H1 (cell line): ENCODE measurements around the gene SAFB. TPM values are rescaled to one million over a fixed set of nuclear protein-coding genes. Genes with fewer than 3 reads are reported as not detected.

Experiments
- CTCF ChIA-PET: fragments of 300-600 bp; sonication (Branson Sonifier 250); formaldehyde crosslinking; loops from one replicate; lab custom pipeline; 2021; ENCODE audit not compliant: partially characterized antibody; lab: Charles Lee
- POLR2A ChIA-PET: fragments of 300-600 bp; sonication (Branson Sonifier 250); formaldehyde crosslinking; loops from one replicate; lab custom pipeline; 2021; ENCODE audit warnings: inconsistent platforms; ENCODE audit not compliant: partially characterized antibody; lab: Charles Lee
- DNase-seq, 2 experiments: peaks; one replicate each; pipeline versions ENCODE4 v3.0.0 to v3.0.0-alpha.2; 2010 to 2022; ENCODE audit warnings: low spot score in 2 of 2, low read depth in 1 of 2, mixed read lengths in 1 of 2
- FAIRE-seq: peaks from 2 replicates; lab custom pipeline; 2011; peaks lifted over from hg19 to GRCh38; lab: Jason Lieb, UNC
- H2AFZ ChIP-seq: 2 replicates; pipeline ENCODE4 v1.8.1; 2012; ENCODE audit warnings: low read length, inconsistent platforms
- H2AK5ac ChIP-seq: 2 replicates; pipeline ENCODE4 v1.6.1; 2013; ENCODE audit warnings: low read depth, low read length
- H2BK120ac ChIP-seq: replicated peaks from 2 replicates; pipeline ENCODE3; 2013; ENCODE audit warnings: low read depth, low read length, inconsistent platforms
- H2BK12ac ChIP-seq: 2 replicates; pipeline ENCODE4 v1.6.1; 2013; ENCODE audit warnings: low read depth, low read length
- H2BK15ac ChIP-seq: 2 replicates; pipeline ENCODE4 v1.6.1; 2013; ENCODE audit warnings: low read length
- H2BK20ac ChIP-seq: 2 replicates; pipeline ENCODE4 v1.6.1; 2013; ENCODE audit warnings: low read length
- H2BK5ac ChIP-seq: 2 replicates; pipeline ENCODE4 v1.6.1; 2013; ENCODE audit warnings: low read depth, low read length
- H3K14ac ChIP-seq: 2 replicates; pipeline ENCODE4 v1.6.1; 2013; ENCODE audit warnings: inconsistent platforms; ENCODE audit not compliant: insufficient read length
- H3K18ac ChIP-seq: 2 replicates; pipeline ENCODE4 v1.6.1; 2013; ENCODE audit warnings: low read length; ENCODE audit errors: extremely low read depth
- H3K23ac ChIP-seq: 2 replicates; pipeline ENCODE4 v1.6.1; 2013; ENCODE audit warnings: inconsistent platforms; ENCODE audit not compliant: insufficient read length
- H3K23me2 ChIP-seq: 2 replicates; pipeline ENCODE4 v1.6.1; 2013; ENCODE audit warnings: low read depth, low read length
- H3K27ac ChIP-seq: 2 replicates; pipeline ENCODE4 v1.6.1; 2011; ENCODE audit warnings: low read depth, low read length, inconsistent platforms
- H3K27me3 ChIP-seq, 4 experiments: replicated peaks in 1 of 4; 1 replicate in 1 of 4; 2 replicates in 3 of 4; pipeline versions ENCODE4 v1.6.1 to v1.8.1; 2011 to 2013; ENCODE audit warnings: low read length in 3 of 4, mild to moderate bottlenecking in 3 of 4, inconsistent platforms in 2 of 4, mixed read lengths in 2 of 4, moderate library complexity in 1 of 4; ENCODE audit not compliant: control insufficient read depth in 3 of 4, insufficient read depth in 3 of 4; ENCODE audit errors: extremely low read depth in 1 of 4
- H3K36me3 ChIP-seq, 4 experiments: 2 replicates each; pipeline versions ENCODE4 v1.6.1 to v1.8.1; 2011 to 2013; ENCODE audit warnings: mild to moderate bottlenecking in 4 of 4, low read length in 3 of 4, moderate library complexity in 2 of 4, control low read depth in 1 of 4, inconsistent platforms in 1 of 4; ENCODE audit not compliant: insufficient read depth in 4 of 4, control insufficient read depth in 2 of 4
- H3K4ac ChIP-seq: replicated peaks from 2 replicates; pipeline ENCODE3; 2013; ENCODE audit warnings: low read length, low read depth, mixed read lengths, inconsistent platforms; ENCODE audit not compliant: insufficient read length
- H3K4me1 ChIP-seq, 4 experiments: replicated peaks in 1 of 4; 1 replicate in 1 of 4; 2 replicates in 3 of 4; pipeline versions ENCODE4 v1.6.1 to v1.8.1; 2011 to 2013; ENCODE audit warnings: low read length in 3 of 4, inconsistent platforms in 2 of 4, mixed read lengths in 1 of 4; ENCODE audit not compliant: insufficient read depth in 4 of 4, control insufficient read depth in 3 of 4
- H3K4me2 ChIP-seq, 2 experiments: 2 replicates each; pipeline versions ENCODE4 v1.6.1 to v1.8.1; 2011 to 2013; ENCODE audit warnings: low read depth in 2 of 2, low read length in 2 of 2, control low read depth in 1 of 2, inconsistent platforms in 1 of 2, mild to moderate bottlenecking in 1 of 2; ENCODE audit not compliant: insufficient read depth in 1 of 2
- H3K4me3 ChIP-seq, 4 experiments: fragments of 200-600, 300-600 bp in 1 of 4; sonication (generic), shearing (Covaris generic), sonication (Bioruptor Twin) in 1 of 4; 2 replicates each; pipeline versions ENCODE4 v1.5.1 to v1.8.1; 2011 to 2016; ENCODE audit warnings: low read length in 4 of 4, low read depth in 3 of 4, control low read depth in 2 of 4, inconsistent platforms in 2 of 4, mild to moderate bottlenecking in 2 of 4, mixed read lengths in 1 of 4, moderate library complexity in 1 of 4; ENCODE audit not compliant: insufficient read depth in 2 of 4; ENCODE audit errors: extremely low read depth in 1 of 4
- H3K56ac ChIP-seq: replicated peaks from 2 replicates; pipeline ENCODE3; 2013; ENCODE audit warnings: low read depth, mild to moderate bottlenecking, mixed read lengths, low read length, inconsistent platforms; ENCODE audit not compliant: insufficient read length
- H3K79me1 ChIP-seq: 2 replicates; pipeline ENCODE4 v1.6.1; 2013; ENCODE audit warnings: low read depth, low read length, control low read depth
- H3K79me2 ChIP-seq, 2 experiments: 2 replicates each; pipeline versions ENCODE4 v1.6.1 to v1.8.1; 2012 to 2013; ENCODE audit warnings: low read length in 2 of 2, mild to moderate bottlenecking in 2 of 2, inconsistent platforms in 1 of 2; ENCODE audit not compliant: insufficient read depth in 2 of 2, control insufficient read depth in 1 of 2
- H3K9ac ChIP-seq, 4 experiments: replicated peaks in 1 of 4; 1 replicate in 1 of 4; 2 replicates in 3 of 4; pipeline versions ENCODE4 v1.6.1 to v1.8.1; 2011 to 2013; ENCODE audit warnings: low read depth in 3 of 4, low read length in 3 of 4, control low read depth in 2 of 4, mild to moderate bottlenecking in 2 of 4, moderate library complexity in 2 of 4, inconsistent platforms in 1 of 4; ENCODE audit errors: extremely low read depth in 1 of 4
- H3K9me3 ChIP-seq, 2 experiments: 2 replicates each; pipeline versions ENCODE4 v1.6.1 to v1.8.1; 2012 to 2013; ENCODE audit warnings: mild to moderate bottlenecking in 2 of 2, moderate library complexity in 2 of 2, control low read depth in 1 of 2, inconsistent platforms in 1 of 2, low read depth in 1 of 2, low read length in 1 of 2, mixed read lengths in 1 of 2; ENCODE audit not compliant: insufficient read depth in 2 of 2
- H4K20me1 ChIP-seq, 2 experiments: replicated peaks in 1 of 2; 2 replicates each; pipeline versions ENCODE3 to v1.8.1; 2011 to 2013; ENCODE audit warnings: inconsistent platforms in 2 of 2, low read length in 2 of 2, mild to moderate bottlenecking in 1 of 2; ENCODE audit not compliant: insufficient read depth in 2 of 2, control insufficient read depth in 1 of 2
- H4K5ac ChIP-seq: 2 replicates; pipeline ENCODE4 v1.6.1; 2013; ENCODE audit warnings: low read length, low read depth, mixed read lengths, inconsistent platforms; ENCODE audit not compliant: insufficient read length
- H4K8ac ChIP-seq: 2 replicates; pipeline ENCODE4 v1.8.0; 2013; ENCODE audit warnings: mild to moderate bottlenecking, moderate library complexity, low read length, inconsistent platforms; ENCODE audit not compliant: insufficient read depth; ENCODE audit errors: extremely low read depth
- H4K91ac ChIP-seq: replicated peaks from 2 replicates; pipeline ENCODE3; 2013; ENCODE audit warnings: low read length, mixed read lengths, inconsistent platforms; ENCODE audit not compliant: insufficient read length
- CEBPB ChIP-seq: IDR thresholded peaks from 2 replicates; pipeline ENCODE4 v1.6.1; 2012; ENCODE audit warnings: low read depth, low read length
- CTBP2 ChIP-seq: IDR thresholded peaks from 2 replicates; pipeline ENCODE4 v1.7.0; 2011; ENCODE audit warnings: borderline replicate concordance, mild to moderate bottlenecking, moderate library complexity, mixed read lengths, low read length; ENCODE audit not compliant: insufficient read depth, insufficient read length
- CTCF ChIP-seq, 3 experiments: IDR thresholded peaks; 1 replicate in 2 of 3; 2 replicates in 1 of 3; pipeline versions ENCODE4 v1.5.1 to v1.6.1; 2011; ENCODE audit warnings: low read length in 3 of 3, mild to moderate bottlenecking in 3 of 3, inconsistent platforms in 2 of 3, low read depth in 1 of 3, moderate library complexity in 1 of 3; ENCODE audit not compliant: insufficient read depth in 1 of 3; ENCODE audit errors: control extremely low read depth in 1 of 3
- EZH2 ChIP-seq: fragments of 200-600 bp; sonication (generic); IDR thresholded peaks from 2 replicates; pipeline ENCODE4 v1.7.1; 2012; ENCODE audit warnings: low read depth, mild to moderate bottlenecking, moderate library complexity, low read length, inconsistent platforms; ENCODE audit not compliant: severe bottlenecking
- FOSL1 ChIP-seq: IDR thresholded peaks from 2 replicates; pipeline ENCODE4 v1.6.1; 2011; ENCODE audit warnings: mild to moderate bottlenecking, low read depth, low read length, moderate library complexity; ENCODE audit not compliant: insufficient read depth
- PHF8 ChIP-seq: fragments of 200-600 bp; sonication (generic); conservative IDR thresholded peaks from 2 replicates; pipeline ENCODE4 v1.7.1; 2012; ENCODE audit warnings: low read depth, mild to moderate bottlenecking, inconsistent platforms, low read length, moderate library complexity
- POU5F1 ChIP-seq: IDR thresholded peaks from 2 replicates; pipeline ENCODE4 v1.6.1; 2011; ENCODE audit warnings: low read depth, mild to moderate bottlenecking, low read length, moderate library complexity
- SIN3A ChIP-seq, 2 experiments: IDR thresholded peaks in 1 of 2; conservative IDR thresholded peaks in 1 of 2; 2 replicates each; pipeline ENCODE4 v1.6.1; 2011 to 2012; ENCODE audit warnings: low read length in 2 of 2, improper control_type of control experiment in 1 of 2, low read depth in 1 of 2, mild to moderate bottlenecking in 1 of 2
- USF2 ChIP-seq: IDR thresholded peaks from 2 replicates; pipeline ENCODE4 v1.6.1; 2011; ENCODE audit warnings: low read length, improper control_type of control experiment
- WGBS, 2 experiments: shearing (Covaris generic) in 1 of 2; methylation state at CpG; one replicate each; pipeline versions ENCODE4 v1.1.6 to v1.1.7; 2013 to 2015; ENCODE audit warnings: low lambda C conversion rate in 2 of 2, mixed read lengths in 2 of 2, inconsistent platforms in 1 of 2, low coverage in 1 of 2, missing lambda C conversion rate in 1 of 2; ENCODE audit not compliant: insufficient replicate concordance in 2 of 2, insufficient coverage in 1 of 2, insufficient read length in 1 of 2; ENCODE audit errors: extremely low coverage in 1 of 2, missing lambda C conversion rate in 1 of 2; 5-methylcytosine and 5-hydroxymethylcytosine counted together
- polyA plus RNA-seq, 7 experiments: library from polyadenylated mRNA; depleted of rRNA in 3 of 7; stranded (reverse) in 5 of 7; unstranded in 2 of 7; fragments of >200 nt in 5 of 7; fragments of 200-250 nt in 2 of 7; gene quantifications; 1 replicate in 5 of 7; 2 replicates in 1 of 7; 4 replicates in 1 of 7; pipeline versions ENCODE4 v1.2.1 to v1.2.3, GENCODE V29; 2011 to 2013; ENCODE audit warnings: missing spikeins in 2 of 7, mixed read lengths in 2 of 7
- total RNA-seq: library from RNA; stranded (reverse); fragmentation: NEBNext Ultra II Directional; extraction: Animal tissue kit (Norgen Biotek cat#: 25700); gene quantifications from 2 replicates; pipeline ENCODE4 v1.2.1, GENCODE V29; 2021

Gene SAFB
- total and polyA plus RNA-seq, 2 of the 8 experiments (the other 6 are each of a cell fraction or from before 2014, with no cell fraction given), result 27.0 to 110 TPM

- H3K23me2 ChIP-seq, result peaks cover 22% of the 10 kb centered on the region; the same call in 1 of the 2 replicates
- no peak overlapping the region for H3K4me2 ChIP-seq
- no peak overlapping the region for H2BK5ac ChIP-seq
- H2BK15ac ChIP-seq, result no peak overlapping the region
- H3K4ac ChIP-seq, result no peak overlapping the region
- no peak overlapping the region for H3K4me3 ChIP-seq
- no peak overlapping the region for H3K27ac ChIP-seq
- no peak overlapping the region for H2BK12ac ChIP-seq
- H3K56ac ChIP-seq, result no peak overlapping the region
- H3K18ac ChIP-seq, result no peak overlapping the region
- H3K23ac ChIP-seq, result no peak overlapping the region
- DNase-seq (no peak), FAIRE-seq (no peak)
- no peaks in the 10 kb centered on the region for H3K9me3 ChIP-seq
- H3K36me3 ChIP-seq, result peaks cover 0 to 2% (median 0%) of the 10 kb centered on the region in 4 experiments; a peak in 1 of 8 replicates
- 92% methylated on average over 9 of the region's 9 CpGs; no CpG with 5 or more reads in 1 of the 2 experiments for WGBS, 2 experiments
- H4K8ac ChIP-seq, result no peak overlapping the region
- no peaks in the 10 kb centered on the region for H3K79me2 ChIP-seq
- no peak overlapping the region for H2AK5ac ChIP-seq
- H4K5ac ChIP-seq, result no peak overlapping the region
- ChIA-PET POLR2A (interaction anchor here (1.4 to 4.1 kb wide), 5 partner anchors 9 to 41 kb away, joined by 3 to 51 read pairs (median 13); partner anchors contain the start of gene RPL36), CTCF (interaction anchor here (3.0 kb wide), 1 partner anchor 11 kb away, joined by 26 read pairs; the partner anchor contains the start of gene RPL36)
- H3K27me3 ChIP-seq, result no peaks in the 10 kb centered on the region
- peaks cover 0 to 8% of the 10 kb centered on the region in 2 experiments for H4K20me1 ChIP-seq
- no peak overlapping the region for H2AFZ ChIP-seq
- H3K9ac ChIP-seq, result no peak overlapping the region
- no peak overlapping the region for H3K14ac ChIP-seq
- H4K91ac ChIP-seq, result no peak overlapping the region
- peaks cover 3% of the 10 kb centered on the region; the same call in 1 of the 2 replicates for H3K79me1 ChIP-seq
- H2BK20ac ChIP-seq, result no peak overlapping the region
- peaks cover 0 to 14% (median 2%) of the 10 kb centered on the region in 4 experiments; a peak in 5 of 7 replicates for H3K4me1 ChIP-seq
- no peak overlapping the region for H2BK120ac ChIP-seq
- TF ChIP-seq PHF8 (no peak), SIN3A (conservative IDR thresholded peaks at IDR 0.05 in 1 of 2, IDR thresholded peaks at IDR 0.05 in 1 of 2; ENCODE audit: low read depth in 1 of 2, low read length in 2 of 2) (no peak), CTCF (IDR thresholded peaks at IDR 0.05; ENCODE audit: control extremely low read depth in 1 of 3, insufficient read depth in 1 of 3, low read depth in 1 of 3, low read length in 3 of 3) (no peak), POU5F1 (no peak), EZH2 (no peak), USF2 (no peak), CEBPB (no peak), FOSL1 (no peak), CTBP2 (no peak)
Measured at GRCh38 chr19:5677580-5677979, 54.7 kb downstream of the SAFB start.
